ENCODE results near the gene PDE4A.
"Not testable (repeated sequence)": the region's sequence is repeated elsewhere in the genome, so short reads cannot be mapped to it uniquely, and the experiment has no call there.

The PDE4A gene

GRCh38 chr19:10404888-10405820, 15.2 kb upstream of the PDE4A start:
- no peak for DNase-seq

GRCh38 chr19:10406191-10406590, 14.1 kb upstream of the PDE4A start:
- DNase-seq = no peak

GRCh38 chr19:10407096-10407495, 13.2 kb upstream of the PDE4A start:
- no peak for DNase-seq

- DNase-seq = no peak
These were observed 11.6 kb upstream of the PDE4A start for GRCh38 chr19:10408511-10409283.

DNA sequence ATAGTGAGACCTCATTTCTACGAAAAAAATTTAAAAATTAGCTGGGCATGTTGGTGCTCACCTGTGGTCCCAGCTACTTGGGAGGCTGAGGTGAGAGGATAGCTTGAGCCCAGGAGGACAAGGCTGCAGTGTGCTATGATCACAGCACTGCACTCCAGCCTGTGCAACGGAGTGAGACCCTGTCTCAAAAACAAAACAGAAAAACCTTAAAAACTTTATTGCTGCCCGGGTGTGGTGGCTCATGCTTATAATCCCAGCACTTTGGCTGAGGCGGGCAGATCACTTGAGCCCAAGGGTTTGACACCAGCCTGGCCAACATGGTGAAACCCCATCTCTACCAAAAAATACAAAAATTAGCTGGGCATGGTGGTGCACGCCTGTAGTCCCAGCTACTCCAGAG, 9.1 kb upstream of the PDE4A start:
- DNase-seq = not testable (repeated sequence)

GRCh38 chr19:10412257-10412977, 7.9 kb upstream of the PDE4A start:
- no peak for DNase-seq

GRCh38 chr19:10416083-10416379, 4.3 kb upstream of the PDE4A start:
- no peak for DNase-seq

- DNase-seq = peak; percentile 89
These were observed 3.7 kb upstream of the PDE4A start for GRCh38 chr19:10416380-10417257.

DNA sequence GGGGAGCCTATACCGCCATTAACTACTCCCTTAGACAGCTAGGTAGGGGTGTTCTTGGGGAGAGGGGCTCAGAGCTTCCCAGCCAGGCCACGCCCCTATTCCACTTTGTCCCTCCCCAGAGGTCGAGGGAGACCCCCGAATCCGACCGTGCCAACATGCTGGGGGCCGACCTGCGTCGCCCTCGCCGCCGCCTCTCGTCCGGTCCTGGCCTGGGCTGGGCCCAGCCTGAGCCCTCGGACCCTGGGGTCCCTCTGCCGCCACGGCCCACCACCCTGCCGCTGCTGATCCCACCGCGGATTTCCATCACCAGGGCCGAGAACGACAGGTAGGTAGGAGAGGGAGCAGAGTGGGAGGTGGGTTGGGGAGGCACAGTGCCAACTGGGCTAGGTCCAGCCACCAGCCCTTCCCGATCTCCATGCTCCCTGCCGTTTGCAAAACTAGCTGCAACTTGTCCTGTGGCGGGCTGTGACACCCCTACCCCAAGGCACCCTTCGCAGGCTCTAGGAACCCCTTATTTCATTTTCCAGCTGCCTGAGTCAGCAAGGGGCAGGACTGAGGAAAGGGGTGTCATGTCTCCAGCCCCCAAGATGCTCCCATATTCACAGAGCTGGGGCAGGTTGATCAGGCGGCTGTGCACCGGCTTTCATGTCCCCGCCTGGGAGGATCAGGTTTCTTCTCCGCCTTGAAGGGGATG, 2.6 kb upstream of the PDE4A start:
- DNase-seq = no peak

DNA sequence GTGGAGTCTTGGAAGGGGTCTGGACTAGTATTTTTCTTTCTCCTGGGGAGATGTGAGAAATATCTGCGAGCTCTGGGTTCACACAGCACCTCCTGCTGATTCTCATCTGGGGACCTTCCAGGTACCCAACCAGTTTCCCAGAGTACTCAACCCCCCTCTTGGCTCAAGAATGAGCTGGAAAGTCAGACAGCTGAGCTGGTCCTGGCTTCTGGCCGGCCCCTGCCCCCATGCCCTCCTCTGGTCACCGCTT, 2.2 kb upstream of the PDE4A start:
- no peak for DNase-seq

- DNase-seq = no peak
These were observed 1.7 kb upstream of the PDE4A start for GRCh38 chr19:10418485-10419199.

DNA sequence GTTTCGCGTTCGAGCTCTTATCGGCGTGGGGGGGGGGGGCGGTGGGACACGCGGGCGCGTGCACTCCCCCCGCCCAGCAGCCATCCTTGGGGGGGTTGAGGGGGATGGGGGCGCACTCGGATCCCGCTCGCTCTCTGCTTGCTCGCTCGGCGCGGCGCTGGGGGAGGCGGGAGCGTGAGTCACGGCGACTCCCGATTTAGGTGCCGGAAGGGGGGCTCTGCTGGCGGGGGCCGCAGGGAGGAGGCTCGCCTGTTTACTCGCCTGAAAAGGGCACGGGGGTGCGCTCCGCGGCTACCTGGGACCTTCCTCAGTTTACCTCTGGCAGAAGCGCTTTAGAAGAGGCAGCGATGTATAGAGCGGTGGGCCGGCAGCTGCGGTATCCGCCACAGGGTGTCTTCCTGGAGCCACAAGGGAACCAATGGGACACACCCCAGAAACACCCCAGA, 1.1 kb upstream of the PDE4A start:
- DNase-seq = no peak

DNA sequence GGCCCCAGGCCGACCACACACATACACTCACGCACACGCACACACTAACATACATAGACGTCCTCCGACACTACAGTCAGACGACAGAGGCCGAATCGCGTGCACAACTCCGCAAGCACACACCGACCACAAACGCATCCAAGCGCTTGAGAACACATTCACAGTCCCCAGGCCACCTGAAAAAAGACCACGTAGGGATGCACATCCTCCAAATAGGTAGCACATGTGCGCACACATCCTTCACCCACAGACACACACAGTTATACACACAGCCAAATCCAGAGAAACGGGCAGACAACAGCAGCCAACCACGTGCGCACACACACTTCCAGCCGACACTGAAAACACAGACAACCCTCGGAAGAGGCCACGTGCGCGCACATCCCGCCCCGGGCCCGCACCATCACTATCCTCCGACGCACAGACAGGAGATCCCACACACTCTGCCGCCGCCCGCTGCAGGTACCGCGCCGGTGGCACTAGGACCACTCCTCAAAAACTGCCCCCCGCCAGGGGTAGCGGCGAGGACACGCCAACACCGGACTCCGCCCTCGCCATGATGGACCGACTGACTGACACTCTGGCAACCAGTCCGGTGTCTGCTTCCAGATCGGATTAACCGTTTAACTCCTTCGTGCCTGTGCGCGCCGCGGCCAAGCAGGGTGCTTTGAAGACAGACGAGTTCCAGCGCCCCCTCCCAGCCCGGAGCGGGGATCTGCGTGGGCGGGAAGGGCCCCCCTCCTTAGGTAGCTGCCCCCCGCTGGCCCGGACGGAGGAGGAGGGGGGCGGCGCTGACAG, 493 bp upstream of the PDE4A start:
- DNase-seq = no peak

DNA sequence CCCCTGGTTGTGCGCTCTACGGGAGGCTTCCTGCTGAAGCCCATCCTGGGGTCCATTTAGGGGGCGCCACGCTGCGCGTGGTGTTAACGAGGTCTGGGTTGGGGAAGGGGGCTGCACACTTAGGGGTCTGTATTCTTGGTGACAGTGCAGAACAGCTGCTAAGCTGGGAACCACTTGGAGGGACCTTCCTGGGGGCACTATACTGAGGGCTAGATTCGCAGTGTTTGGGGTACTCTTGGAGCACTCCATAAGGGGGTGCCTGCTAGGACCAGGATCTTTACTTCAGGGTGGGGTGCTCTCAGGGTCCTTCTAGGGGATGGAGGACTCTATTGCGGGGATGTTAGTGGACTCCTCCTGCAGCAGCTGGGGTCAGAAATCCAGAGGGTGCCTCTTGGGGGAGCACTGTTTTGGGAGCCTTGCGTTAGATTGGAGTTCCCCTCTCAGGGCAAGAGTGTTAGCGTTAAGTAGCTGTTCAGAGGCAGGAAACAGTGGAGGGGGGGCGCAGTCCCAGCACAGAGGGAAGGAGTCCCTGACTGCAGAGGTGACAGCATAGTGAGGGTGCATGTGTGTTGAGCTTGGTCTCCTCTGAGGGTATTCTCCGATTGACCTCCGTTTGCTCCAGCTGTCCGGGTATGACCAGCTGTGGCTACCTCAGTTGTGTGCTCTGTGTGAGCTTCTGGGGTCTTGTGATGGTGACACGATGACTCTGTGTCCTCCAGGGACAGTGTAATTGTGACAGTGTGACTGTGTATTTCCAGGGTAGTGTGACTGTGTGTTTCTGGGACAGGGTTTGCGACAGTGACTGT, 1.1 kb downstream of the PDE4A start:
- no peak for DNase-seq

- no peak for DNase-seq
These were observed 1.7 kb downstream of the PDE4A start for GRCh38 chr19:10422046-10422461.

DNA sequence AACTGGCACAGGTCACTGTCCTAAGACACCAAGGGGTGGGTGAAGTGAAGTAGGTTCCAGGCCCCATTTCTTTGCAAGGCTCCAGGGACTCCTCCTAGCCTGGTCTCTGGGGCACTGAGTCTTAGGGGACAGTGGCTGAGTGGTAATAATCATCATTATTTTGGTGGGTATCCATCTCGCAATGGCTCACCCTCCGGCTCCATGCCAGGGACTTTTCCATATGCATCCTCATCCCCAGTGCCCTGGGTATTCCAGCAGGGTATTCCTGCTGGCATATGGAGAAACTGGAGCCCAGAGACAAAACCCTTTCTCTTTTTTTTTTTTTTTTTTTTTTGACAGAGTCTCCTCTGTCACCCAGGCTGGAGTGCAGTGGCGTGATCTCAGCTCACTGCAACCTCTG, 2.5 kb downstream of the PDE4A start:
- no peak for DNase-seq

- DNase-seq = peak; percentile 34
These were observed 3.8 kb downstream of the PDE4A start for GRCh38 chr19:10424011-10424637.

DNA sequence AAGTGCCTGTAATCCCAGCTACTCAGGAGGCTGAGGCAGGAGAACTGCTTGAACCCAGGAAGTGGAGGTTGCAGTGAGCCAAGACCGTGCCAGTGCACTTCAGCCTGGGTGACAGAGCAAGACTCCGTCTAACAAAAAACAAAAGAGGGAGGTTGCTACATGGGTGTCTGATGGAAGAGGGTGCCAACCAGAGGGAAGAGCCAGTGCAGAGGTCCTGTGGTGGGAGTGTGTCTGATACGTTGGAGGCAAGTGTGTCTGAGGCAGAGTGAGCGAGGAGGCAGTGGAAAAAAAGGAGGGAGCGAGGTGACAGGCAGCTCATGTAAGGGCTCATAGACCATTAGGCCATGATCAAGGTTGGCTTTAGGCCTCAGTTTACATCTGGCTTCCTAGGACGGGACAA, 6.8 kb downstream of the PDE4A start:
- DNase-seq = no peak

GRCh38 chr19:10428996-10429381, 8.7 kb downstream of the PDE4A start:
- no peak for DNase-seq
